Keratinocyte (primary cell): ENCODE results near the gene ATP6V1A. TPM values are rescaled to one million over a fixed set of nuclear protein-coding genes. Genes with fewer than 3 reads are reported as not detected.
A peak's percentile ranks its signal among the peaks of the same experiment; 100 is the strongest.

Experiments
- DNase-seq: peaks from one replicate; pipeline ENCODE4 v3.0.0-alpha.2; 2011; ENCODE audit warnings: low read depth, missing footprints, low spot score
- FAIRE-seq: peaks from 2 replicates; lab custom pipeline; 2011; peaks lifted over from hg19 to GRCh38; lab: Jason Lieb, UNC
- H2AFZ ChIP-seq: 2 replicates; pipeline ENCODE4 v1.6.0; 2012; ENCODE audit warnings: low read length, control low read depth, inconsistent platforms; ENCODE audit not compliant: control insufficient read depth
- H3K27ac ChIP-seq: 2 replicates; pipeline ENCODE4 v1.5.1; 2011; ENCODE audit warnings: low read length; ENCODE audit not compliant: control insufficient read depth, insufficient read depth
- H3K27me3 ChIP-seq: 3 replicates; pipeline ENCODE4 v1.6.0; 2011; ENCODE audit warnings: low read length; ENCODE audit not compliant: control insufficient read depth, insufficient read depth; ENCODE audit errors: extremely low read depth
- H3K36me3 ChIP-seq, 2 experiments: 2 replicates in 1 of 2; 3 replicates in 1 of 2; pipeline ENCODE4 v1.5.1; 2011; ENCODE audit warnings: low read length in 2 of 2, mild to moderate bottlenecking in 1 of 2; ENCODE audit not compliant: control insufficient read depth in 2 of 2, insufficient read depth in 2 of 2; ENCODE audit errors: extremely low read depth in 1 of 2
- H3K4me1 ChIP-seq: 3 replicates; pipeline ENCODE4 v1.5.1; 2011; ENCODE audit warnings: low read length; ENCODE audit not compliant: control insufficient read depth, insufficient read depth; ENCODE audit errors: extremely low read depth
- H3K4me2 ChIP-seq: 3 replicates; pipeline ENCODE4 v1.6.0; 2011; ENCODE audit warnings: low read depth, low read length; ENCODE audit not compliant: control insufficient read depth, insufficient read depth; ENCODE audit errors: extremely low read depth
- H3K4me3 ChIP-seq, 3 experiments: fragments of 200-600 bp in 1 of 3; sonication (generic) in 1 of 3; 2 replicates in 2 of 3; 3 replicates in 1 of 3; pipeline ENCODE4 v1.5.1; 2011 to 2016; ENCODE audit warnings: low read length in 3 of 3, mild to moderate bottlenecking in 3 of 3, control low read depth in 2 of 3, inconsistent platforms in 1 of 3, low read depth in 1 of 3, mixed read lengths in 1 of 3, mixed run types in 1 of 3, moderate library complexity in 1 of 3; ENCODE audit not compliant: control insufficient read depth in 2 of 3, insufficient read depth in 2 of 3; ENCODE audit errors: extremely low read depth in 1 of 3
- H3K79me2 ChIP-seq: 2 replicates; pipeline ENCODE4 v1.6.0; 2012; ENCODE audit warnings: low read length; ENCODE audit not compliant: control insufficient read depth, insufficient read depth
- H3K9ac ChIP-seq: 3 replicates; pipeline ENCODE4 v1.6.0; 2011; ENCODE audit warnings: low read length; ENCODE audit not compliant: control insufficient read depth, insufficient read depth; ENCODE audit errors: extremely low read depth
- H3K9me1 ChIP-seq: 3 replicates; pipeline ENCODE4 v1.6.0; 2011; ENCODE audit warnings: low read length; ENCODE audit not compliant: control insufficient read depth, insufficient read depth; ENCODE audit errors: extremely low read depth
- H3K9me3 ChIP-seq: 2 replicates; pipeline ENCODE4 v1.5.1; 2012; ENCODE audit warnings: low read depth, low read length; ENCODE audit not compliant: control insufficient read depth
- H4K20me1 ChIP-seq: 3 replicates; pipeline ENCODE4 v1.6.0; 2011; ENCODE audit warnings: low read length; ENCODE audit not compliant: control insufficient read depth, insufficient read depth; ENCODE audit errors: extremely low read depth
- EZH2 ChIP-seq: IDR thresholded peaks from one replicate; pipeline ENCODE4 v1.6.1; 2012; ENCODE audit warnings: inconsistent platforms, mild to moderate bottlenecking, low read length, moderate library complexity
- dilution Hi-C: fragments of 300-500 bp; cut with MboI; formaldehyde crosslinking; loops from one replicate; pipeline ENCODE4 v1.7.0; 2020; ENCODE audit warnings: low sequenced_read_pairs; ENCODE audit not compliant: extremely low pct_ligation_motif_present
- polyA plus RNA-seq, 5 experiments: library from polyadenylated mRNA; depleted of rRNA in 3 of 5; stranded (reverse) in 3 of 5; stranded (forward) in 1 of 5; unstranded in 1 of 5; fragments of >200 nt; gene quantifications; 1 replicate in 1 of 5; 2 replicates in 3 of 5; 3 replicates in 1 of 5; pipeline versions ENCODE4 v1.2.1 to v1.2.3, GENCODE V29; 2011 to 2012; ENCODE audit warnings: missing spikeins in 2 of 5, low read depth in 1 of 5, low replicate concordance in 1 of 5
- TF ChIP-seq, protein P1 (sequence below), 3 experiments: IDR thresholded peaks in 1 of 3; conservative IDR thresholded peaks in 1 of 3; optimal IDR thresholded peaks in 1 of 3; 2 replicates in 2 of 3; 3 replicates in 1 of 3; pipeline versions ENCODE3 to v1.5.1; 2011; ENCODE audit warnings: low read length in 3 of 3, mild to moderate bottlenecking in 3 of 3, moderate library complexity in 2 of 3, control low read depth in 1 of 3, inconsistent platforms in 1 of 3; ENCODE audit not compliant: insufficient read depth in 2 of 3; ENCODE audit errors: extremely low read depth in 1 of 3

The ATP6V1A gene
- polyA plus RNA-seq, 1 donor (not counting 4 experiments of a cell fraction or from before 2014, with no cell fraction given): 35.8 TPM

DNA sequence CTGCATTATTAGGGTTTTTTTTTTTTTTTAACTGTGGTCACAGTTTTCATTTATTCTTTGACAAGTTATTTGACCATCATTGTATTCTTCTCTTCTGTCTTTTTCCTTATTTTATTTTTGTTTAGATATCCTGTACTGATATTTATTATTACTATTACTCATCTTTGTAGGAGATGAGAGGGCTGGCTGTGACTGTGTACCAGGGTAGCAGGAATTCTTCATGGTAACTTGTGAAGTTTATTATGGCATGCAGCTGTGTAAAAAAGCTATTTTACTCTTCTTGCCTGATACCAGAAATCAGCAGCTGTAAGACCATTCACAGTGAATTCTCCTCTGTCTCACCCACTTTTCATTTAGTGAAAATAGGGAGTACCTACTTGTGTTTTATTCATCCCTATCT is 44.5 kb downstream of the ATP6V1A start:
- no peak overlapping the region for H3K9ac ChIP-seq
- H4K20me1 ChIP-seq: no peaks in the 10 kb centered on the region
- FAIRE-seq: peak; percentile 41
- dilution Hi-C loops: no loop called here
- H2AFZ ChIP-seq: no peak overlapping the region
- H3K27ac ChIP-seq: no peak overlapping the region
- no peak for DNase-seq
- TF ChIP-seq, protein P1, sequence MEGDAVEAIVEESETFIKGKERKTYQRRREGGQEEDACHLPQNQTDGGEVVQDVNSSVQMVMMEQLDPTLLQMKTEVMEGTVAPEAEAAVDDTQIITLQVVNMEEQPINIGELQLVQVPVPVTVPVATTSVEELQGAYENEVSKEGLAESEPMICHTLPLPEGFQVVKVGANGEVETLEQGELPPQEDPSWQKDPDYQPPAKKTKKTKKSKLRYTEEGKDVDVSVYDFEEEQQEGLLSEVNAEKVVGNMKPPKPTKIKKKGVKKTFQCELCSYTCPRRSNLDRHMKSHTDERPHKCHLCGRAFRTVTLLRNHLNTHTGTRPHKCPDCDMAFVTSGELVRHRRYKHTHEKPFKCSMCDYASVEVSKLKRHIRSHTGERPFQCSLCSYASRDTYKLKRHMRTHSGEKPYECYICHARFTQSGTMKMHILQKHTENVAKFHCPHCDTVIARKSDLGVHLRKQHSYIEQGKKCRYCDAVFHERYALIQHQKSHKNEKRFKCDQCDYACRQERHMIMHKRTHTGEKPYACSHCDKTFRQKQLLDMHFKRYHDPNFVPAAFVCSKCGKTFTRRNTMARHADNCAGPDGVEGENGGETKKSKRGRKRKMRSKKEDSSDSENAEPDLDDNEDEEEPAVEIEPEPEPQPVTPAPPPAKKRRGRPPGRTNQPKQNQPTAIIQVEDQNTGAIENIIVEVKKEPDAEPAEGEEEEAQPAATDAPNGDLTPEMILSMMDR (optimal IDR thresholded peaks at IDR 0.05 in 1 of 3, IDR thresholded peaks at IDR 0.05 in 1 of 3, conservative IDR thresholded peaks at IDR 0.05 in 1 of 3; ENCODE audit: extremely low read depth in 1 of 3, insufficient read depth in 2 of 3, low read length in 3 of 3): no peak
- TF ChIP-seq EZH2: no peak
- H3K4me1 ChIP-seq: no peaks in the 10 kb centered on the region
- H3K79me2 ChIP-seq: no peaks in the 10 kb centered on the region
- peaks cover 0 to 5% of the 10 kb centered on the region in 2 experiments for H3K36me3 ChIP-seq
- no peaks in the 10 kb centered on the region for H3K9me3 ChIP-seq
- H3K4me3 ChIP-seq: no peak overlapping the region
- no peaks in the 10 kb centered on the region for H3K9me1 ChIP-seq
- H3K27me3 ChIP-seq: no peaks in the 10 kb centered on the region
- H3K4me2 ChIP-seq: no peak overlapping the region

DNA sequence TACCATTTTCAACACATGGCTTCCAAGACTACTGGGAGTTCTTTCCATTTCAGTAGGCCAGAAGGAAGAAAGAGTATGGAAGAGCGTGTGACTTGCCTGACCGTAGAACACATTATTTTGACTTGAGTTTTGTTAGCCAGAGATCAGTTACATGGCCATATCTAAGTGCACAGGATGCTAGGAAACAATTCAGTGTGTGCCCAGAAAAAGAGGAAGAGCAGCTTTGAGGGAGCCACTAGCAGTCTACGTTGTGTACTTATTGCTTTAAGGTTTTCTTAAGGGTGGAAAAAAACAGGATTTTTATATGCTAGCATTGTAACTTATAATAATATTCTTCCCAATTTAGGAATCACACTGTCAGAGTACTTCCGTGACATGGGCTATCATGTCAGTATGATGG is 47.7 kb downstream of the ATP6V1A start:
- FAIRE-seq (no peak), DNase-seq (no peak)
- Histone ChIP-seq H3K4me2 (no peak overlapping the region), H3K4me1 (no peaks in the 10 kb centered on the region), H3K36me3 (peaks cover 0 to 6% of the 10 kb centered on the region in 2 experiments), H3K27me3 (no peaks in the 10 kb centered on the region), H3K9ac (no peak overlapping the region), H3K79me2 (no peaks in the 10 kb centered on the region), H3K27ac (no peak overlapping the region), H3K9me1 (no peaks in the 10 kb centered on the region), H3K4me3 (no peak overlapping the region), H3K9me3 (no peaks in the 10 kb centered on the region), H2AFZ (no peak overlapping the region), H4K20me1 (no peaks in the 10 kb centered on the region)
- dilution Hi-C loops: no loop called here
- TF ChIP-seq, protein P1 (optimal IDR thresholded peaks at IDR 0.05 in 1 of 3, IDR thresholded peaks at IDR 0.05 in 1 of 3, conservative IDR thresholded peaks at IDR 0.05 in 1 of 3; ENCODE audit: extremely low read depth in 1 of 3, insufficient read depth in 2 of 3, low read length in 3 of 3): no peak
- TF ChIP-seq EZH2: no peak
